ENCODE data around the gene FAM222A. TPM values are rescaled to one million over a fixed set of nuclear protein-coding genes. Genes with fewer than 3 reads are reported as not detected.

FAM222A gene
- total RNA-seq, 4 donors from 2014 or later: 0.54 to 3.7 (median 0.92) TPM

- no peaks in the 10 kb centered on the region for H3K9me3 ChIP-seq
- WGBS, 2 donors (ENCODE audit: low coverage in 1 of 2): 0% methylated on average over 5 of the region's 96 CpGs; no CpG with 5 or more reads in 1 of the 2 donors
- no peaks in the 10 kb centered on the region for H3K36me3 ChIP-seq
- peak; percentile 47 for ATAC-seq
- TF ChIP-seq POLR2A (IDR thresholded peaks at IDR 0.05): no peak
- TF ChIP-seq EP300 (IDR thresholded peaks at IDR 0.05): no peak
- no peak for TF ChIP-seq POLR2AphosphoS5 (IDR thresholded peaks at IDR 0.05)
- TF ChIP-seq CTCF (IDR thresholded peaks at IDR 0.05): peak in 2 of 4 experiments; percentile 30 to 49
- H3K4me3 ChIP-seq: peak overlapping the region; percentile 26 to 77
- peaks cover 76% of the 10 kb centered on the region for H3K27me3 ChIP-seq
- peak overlapping the region in 3 of 4 donors; percentile 74 to 80 (median 79) for H3K27ac ChIP-seq
- H3K4me1 ChIP-seq: peaks cover 0 to 63% (median 16%) of the 10 kb centered on the region in 3 donors
Measured at GRCh38 chr12:109714141-109714912, 702 bp downstream of the FAM222A start.

DNA sequence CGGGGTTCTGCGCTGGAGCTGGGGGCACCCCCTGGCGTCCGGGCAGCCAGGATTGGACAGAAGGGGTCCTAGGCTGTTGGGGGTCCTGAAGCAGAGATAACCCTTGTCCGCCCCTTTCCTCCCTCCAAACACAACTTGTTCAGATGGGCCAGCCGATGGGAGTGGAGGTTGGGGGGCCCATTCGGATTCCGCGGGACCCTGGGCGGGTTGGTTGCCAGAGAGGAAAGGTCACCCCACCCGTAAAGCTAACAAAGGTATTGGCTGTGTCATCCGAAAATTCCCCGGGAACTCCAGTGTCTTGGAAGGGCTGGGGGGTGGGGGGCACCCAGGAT, 1.3 kb downstream of the FAM222A start:
- H3K36me3 ChIP-seq: no peaks in the 10 kb centered on the region
- H3K4me3 ChIP-seq: peak overlapping the region in 1 of 2 donors; percentile 77
- TF ChIP-seq CTCF (IDR thresholded peaks at IDR 0.05) (no peak), POLR2AphosphoS5 (IDR thresholded peaks at IDR 0.05) (no peak)
- no CpG with 5 or more reads among the region's 13 CpGs for WGBS, 2 donors (ENCODE audit: low coverage in 1 of 2)
- H3K27me3 ChIP-seq: peaks cover 71% of the 10 kb centered on the region
- H3K4me1 ChIP-seq: peaks cover 0 to 65% (median 17%) of the 10 kb centered on the region in 3 donors
- peak overlapping the region in 3 of 4 donors; percentile 74 to 80 (median 79) for H3K27ac ChIP-seq
- no peak for ATAC-seq
- H3K9me3 ChIP-seq: no peaks in the 10 kb centered on the region

- no peak for TF ChIP-seq EP300 (IDR thresholded peaks at IDR 0.05)
- no peak for TF ChIP-seq POLR2A (IDR thresholded peaks at IDR 0.05)
- TF ChIP-seq CTCF (IDR thresholded peaks at IDR 0.05): no peak
- TF ChIP-seq POLR2AphosphoS5 (IDR thresholded peaks at IDR 0.05): no peak
- Histone ChIP-seq H3K9me3 (no peaks in the 10 kb centered on the region), H3K27me3 (peaks cover 64% of the 10 kb centered on the region), H3K27ac (peak overlapping the region in 3 of 4 donors; percentile 53 to 80 (median 79)), H3K4me1 (peaks cover 0 to 71% (median 19%) of the 10 kb centered on the region in 3 donors), H3K36me3 (no peaks in the 10 kb centered on the region), H3K4me3 (peak overlapping the region in 1 of 2 donors; percentile 77)
- no peak for ATAC-seq
- WGBS, 2 donors (ENCODE audit: low coverage in 1 of 2): 60 to 83% methylated on average over 1 to 2 of the region's 19 CpGs
Measured at GRCh38 chr12:109715310-109716091, 1.9 kb downstream of the FAM222A start.

GRCh38 chr12:109716092-109716479, 2.5 kb downstream of the FAM222A start:
- Histone ChIP-seq H3K4me1 (peaks cover 0 to 77% (median 19%) of the 10 kb centered on the region in 3 donors), H3K27ac (peak overlapping the region in 3 of 4 donors; percentile 53 to 79 (median 71)), H3K36me3 (no peaks in the 10 kb centered on the region), H3K9me3 (no peaks in the 10 kb centered on the region), H3K27me3 (peaks cover 58% of the 10 kb centered on the region), H3K4me3 (peak overlapping the region in 1 of 2 donors; percentile 77)
- no peak for ATAC-seq
- whole genome bisulfite sequencing, 2 donors (ENCODE audit: low coverage in 1 of 2): 66% methylated on average over 5 of the region's 9 CpGs; no CpG with 5 or more reads in 1 of the 2 donors
- no peak for TF ChIP-seq POLR2AphosphoS5 (IDR thresholded peaks at IDR 0.05)
- no peak for TF ChIP-seq CTCF (IDR thresholded peaks at IDR 0.05)
- no peak for TF ChIP-seq POLR2A (IDR thresholded peaks at IDR 0.05)
- no peak for TF ChIP-seq EP300 (IDR thresholded peaks at IDR 0.05)

Measured in gastroesophageal sphincter (tissue), 4 donors.